ENCODE data around the gene THSD7A.

Gene THSD7A

GRCh38 chr7:11819271-11819670 is 12.7 kb downstream of the THSD7A start:
- TF ChIP-seq CTCF (IDR thresholded peaks at IDR 0.05; ENCODE audit: insufficient read depth, low read length, missing control alignments): no peak
- no peak for DNase-seq (ENCODE audit: low read depth, low spot score)
- CTCF ChIA-PET: no interaction called here
- H3K4me3 ChIP-seq (ENCODE audit: low read depth, low read length): no peak overlapping the region
- POLR2A ChIA-PET: no interaction called here

GRCh38 chr7:11818281-11818680 is 13.7 kb downstream of the THSD7A start:
- ChIA-PET CTCF (no interaction called here), POLR2A (no interaction called here)
- no peak for DNase-seq (ENCODE audit: low read depth, low spot score)
- H3K4me3 ChIP-seq (ENCODE audit: low read depth, low read length): no peak overlapping the region
- TF ChIP-seq CTCF (IDR thresholded peaks at IDR 0.05; ENCODE audit: insufficient read depth, low read length, missing control alignments): no peak

- no peak overlapping the region for H3K4me3 ChIP-seq (ENCODE audit: low read depth, low read length)
- ChIA-PET CTCF (no interaction called here), POLR2A (no interaction called here)
- no peak for TF ChIP-seq CTCF (IDR thresholded peaks at IDR 0.05; ENCODE audit: insufficient read depth, low read length, missing control alignments)
- no peak for DNase-seq (ENCODE audit: low read depth, low spot score)
Observed at GRCh38 chr7:11817111-11817740, 14.8 kb downstream of the THSD7A start.

GRCh38 chr7:11811709-11812108 is 20.3 kb downstream of the THSD7A start:
- ChIA-PET POLR2A (no interaction called here), CTCF (no interaction called here)
- H3K4me3 ChIP-seq (ENCODE audit: low read depth, low read length): no peak overlapping the region
- DNase-seq (ENCODE audit: low read depth, low spot score): no peak
- TF ChIP-seq CTCF (IDR thresholded peaks at IDR 0.05; ENCODE audit: insufficient read depth, low read length, missing control alignments): no peak

- DNase-seq (ENCODE audit: low read depth, low spot score): no peak
- TF ChIP-seq CTCF (IDR thresholded peaks at IDR 0.05; ENCODE audit: insufficient read depth, low read length, missing control alignments): no peak
- CTCF ChIA-PET: no interaction called here
- H3K4me3 ChIP-seq (ENCODE audit: low read depth, low read length): no peak overlapping the region
- POLR2A ChIA-PET: no interaction called here
Observed at GRCh38 chr7:11810043-11810625, 21.9 kb downstream of the THSD7A start.

- CTCF ChIA-PET: no interaction called here
- DNase-seq (ENCODE audit: low read depth, low spot score): no peak
- POLR2A ChIA-PET: no interaction called here
- H3K4me3 ChIP-seq (ENCODE audit: low read depth, low read length): no peak overlapping the region
- TF ChIP-seq CTCF (IDR thresholded peaks at IDR 0.05; ENCODE audit: insufficient read depth, low read length, missing control alignments): no peak
Observed at GRCh38 chr7:11807000-11807399, 25.0 kb downstream of the THSD7A start.
